AG10803 (cell line): ENCODE measurements around the gene AASS.

Source experiments
- DNase-seq: peaks from one replicate; pipeline ENCODE4 v3.0.0; 2010; ENCODE audit warnings: low read depth
- H3K4me3 ChIP-seq: 2 replicates; pipeline ENCODE4 v1.5.1; 2011; ENCODE audit warnings: mild to moderate bottlenecking, low read length, control low read depth
- TF ChIP-seq, protein P1 (sequence below): conservative IDR thresholded peaks from 2 replicates; pipeline ENCODE4 v1.5.1; 2011; ENCODE audit warnings: mild to moderate bottlenecking, low read length, control low read depth, inconsistent platforms

AASS gene

GRCh38 chr7:122068999-122069398 is 75.0 kb downstream of the AASS start:
- no peak for DNase-seq
- TF ChIP-seq, protein P1, sequence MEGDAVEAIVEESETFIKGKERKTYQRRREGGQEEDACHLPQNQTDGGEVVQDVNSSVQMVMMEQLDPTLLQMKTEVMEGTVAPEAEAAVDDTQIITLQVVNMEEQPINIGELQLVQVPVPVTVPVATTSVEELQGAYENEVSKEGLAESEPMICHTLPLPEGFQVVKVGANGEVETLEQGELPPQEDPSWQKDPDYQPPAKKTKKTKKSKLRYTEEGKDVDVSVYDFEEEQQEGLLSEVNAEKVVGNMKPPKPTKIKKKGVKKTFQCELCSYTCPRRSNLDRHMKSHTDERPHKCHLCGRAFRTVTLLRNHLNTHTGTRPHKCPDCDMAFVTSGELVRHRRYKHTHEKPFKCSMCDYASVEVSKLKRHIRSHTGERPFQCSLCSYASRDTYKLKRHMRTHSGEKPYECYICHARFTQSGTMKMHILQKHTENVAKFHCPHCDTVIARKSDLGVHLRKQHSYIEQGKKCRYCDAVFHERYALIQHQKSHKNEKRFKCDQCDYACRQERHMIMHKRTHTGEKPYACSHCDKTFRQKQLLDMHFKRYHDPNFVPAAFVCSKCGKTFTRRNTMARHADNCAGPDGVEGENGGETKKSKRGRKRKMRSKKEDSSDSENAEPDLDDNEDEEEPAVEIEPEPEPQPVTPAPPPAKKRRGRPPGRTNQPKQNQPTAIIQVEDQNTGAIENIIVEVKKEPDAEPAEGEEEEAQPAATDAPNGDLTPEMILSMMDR: no peak
- H3K4me3 ChIP-seq: no peak overlapping the region

DNA sequence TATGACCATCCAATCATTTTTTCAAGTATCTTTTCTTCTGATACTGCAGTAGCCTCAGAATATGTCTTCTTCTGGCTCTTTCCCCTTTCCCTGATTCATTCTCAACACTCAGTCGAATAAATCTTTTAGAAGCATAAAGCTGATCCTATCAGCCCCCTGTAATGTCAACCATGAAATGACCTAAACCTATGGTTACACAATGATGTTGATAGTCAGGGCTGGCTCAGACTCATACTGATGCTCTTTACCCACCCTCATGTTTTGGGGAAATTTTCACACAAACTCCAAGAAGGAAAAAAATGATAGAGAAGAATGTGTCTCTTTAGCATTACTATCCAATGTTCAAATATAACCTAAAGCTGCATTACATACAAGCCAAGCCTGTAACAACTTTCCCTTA is 76.0 kb downstream of the AASS start:
- TF ChIP-seq, protein P1: no peak
- DNase-seq: no peak
- no peak overlapping the region for H3K4me3 ChIP-seq

GRCh38 chr7:122067077-122067476 is 77.0 kb downstream of the AASS start:
- no peak overlapping the region for H3K4me3 ChIP-seq
- TF ChIP-seq, protein P1: no peak

GRCh38 chr7:122064971-122065370 is 79.1 kb downstream of the AASS start:
- TF ChIP-seq, protein P1: no peak
- no peak for DNase-seq
- no peak overlapping the region for H3K4me3 ChIP-seq

More at GRCh38 chr7:122067077-122067476, 77.0 kb downstream of the AASS start:
- no peak for DNase-seq

DNA sequence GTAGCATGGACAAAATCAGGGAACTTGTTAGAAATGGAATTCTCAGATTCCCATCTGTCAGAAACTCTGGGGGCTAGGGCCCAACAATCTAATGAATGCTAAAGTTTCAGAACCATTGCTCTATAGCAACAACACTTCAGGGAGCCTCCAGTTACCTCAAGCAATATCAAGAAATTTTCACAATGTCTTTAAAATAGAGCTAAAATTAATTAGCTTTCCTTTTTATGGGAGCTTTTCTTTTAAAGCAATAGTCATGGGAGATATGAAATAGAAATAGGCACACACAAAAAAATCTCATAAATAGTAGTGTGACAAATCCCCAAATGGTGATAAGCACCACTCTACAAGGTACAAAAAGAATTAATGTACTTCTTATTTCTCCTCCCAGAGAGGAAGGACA is 80.9 kb downstream of the AASS start:
- TF ChIP-seq, protein P1: no peak
- DNase-seq: no peak
- H3K4me3 ChIP-seq: no peak overlapping the region

DNA sequence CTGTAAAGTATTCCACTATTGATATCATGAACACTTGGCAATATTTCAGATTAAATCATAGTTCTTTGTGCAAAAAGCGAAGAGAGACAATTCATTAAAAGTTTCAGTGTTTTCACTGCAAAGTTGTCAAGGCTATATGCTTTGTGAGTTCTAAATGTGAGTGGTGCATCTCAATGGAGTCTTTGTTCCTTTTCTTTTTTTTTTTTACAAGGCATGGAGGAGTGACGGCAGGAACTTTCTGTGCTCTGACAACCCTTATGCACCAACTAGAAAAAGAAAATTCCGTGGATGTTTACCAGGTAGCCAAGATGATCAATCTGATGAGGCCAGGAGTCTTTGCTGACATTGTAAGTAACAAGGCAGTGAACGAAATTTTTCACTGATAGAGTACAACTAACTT is 84.5 kb downstream of the AASS start:
- TF ChIP-seq, protein P1: no peak
- H3K4me3 ChIP-seq: no peak overlapping the region

GRCh38 chr7:122056977-122057376 is 87.1 kb downstream of the AASS start:
- no peak for DNase-seq
- TF ChIP-seq, protein P1: no peak

More for the DNA sequence above, 84.5 kb downstream of the AASS start:
- no peak for DNase-seq

More at GRCh38 chr7:122056977-122057376, 87.1 kb downstream of the AASS start:
- no peak overlapping the region for H3K4me3 ChIP-seq
